Esophagus squamous epithelium (tissue), 4 donors: ENCODE results near the gene CLCN1.

ENCODE experiments used
- CTCF ChIP-seq, 6 experiments: fragments of 450-650 bp in 4 of 6; fragments of 200-600 bp in 2 of 6; sonication (generic) in 2 of 6; IDR thresholded peaks; one replicate each; pipeline ENCODE4 v1.5.1; 2016 to 2019; ENCODE audit warnings: antibody characterized with exemption in 6 of 6, mild to moderate bottlenecking in 4 of 6, moderate library complexity in 4 of 6
- POLR2A ChIP-seq, 4 donors: fragments of 450-650 bp; IDR thresholded peaks; one replicate each; pipeline ENCODE4 v1.6.1; 2017; ENCODE audit warnings: antibody characterized with exemption in 4 of 4, mild to moderate bottlenecking in 4 of 4, moderate library complexity in 3 of 4

DNA sequence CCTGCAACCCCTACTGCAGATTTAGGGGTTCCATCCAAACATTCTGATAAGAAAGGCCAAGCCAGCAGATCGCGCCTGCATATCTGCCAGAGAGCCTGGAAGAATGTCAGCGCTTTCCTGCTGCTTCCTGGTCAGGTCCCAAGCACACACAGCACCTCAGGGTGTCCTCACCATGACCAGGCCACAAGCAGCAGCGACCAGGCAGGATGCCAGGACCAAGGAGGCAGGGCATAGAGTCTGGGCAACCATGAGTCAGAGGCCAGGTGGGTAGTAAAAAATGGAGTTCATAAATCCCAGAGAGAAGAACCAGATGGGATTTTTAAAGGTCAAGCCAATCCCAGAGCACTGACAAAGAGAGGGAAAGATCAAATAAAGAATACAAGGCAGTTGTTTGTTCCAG is 52.1 kb downstream of the CLCN1 start:
- TF ChIP-seq CTCF (IDR thresholded peaks at IDR 0.05) (no peak), POLR2A (IDR thresholded peaks at IDR 0.05) (no peak)
